Fibroblast of pulmonary artery (primary cell): ENCODE results near the gene NDUFV2.
"Not testable (repeated sequence)": the region's sequence is repeated elsewhere in the genome, so short reads cannot be mapped to it uniquely, and the experiment has no call there.

Experiments
- DNase-seq: peaks from one replicate; pipeline ENCODE4 v3.0.0-alpha.2; 2010; ENCODE audit warnings: low read depth
- H3K4me3 ChIP-seq: replicated peaks from 2 replicates; pipeline ENCODE4 v1.5.1; 2011; ENCODE audit warnings: low read depth, mild to moderate bottlenecking, control low read depth, low read length, moderate library complexity
- TF ChIP-seq, protein P1 (sequence below): IDR thresholded peaks from 2 replicates; pipeline ENCODE4 v1.5.1; 2011; ENCODE audit warnings: mild to moderate bottlenecking, control low read depth, low read length, inconsistent platforms; ENCODE audit errors: missing control alignments

NDUFV2 gene

DNA sequence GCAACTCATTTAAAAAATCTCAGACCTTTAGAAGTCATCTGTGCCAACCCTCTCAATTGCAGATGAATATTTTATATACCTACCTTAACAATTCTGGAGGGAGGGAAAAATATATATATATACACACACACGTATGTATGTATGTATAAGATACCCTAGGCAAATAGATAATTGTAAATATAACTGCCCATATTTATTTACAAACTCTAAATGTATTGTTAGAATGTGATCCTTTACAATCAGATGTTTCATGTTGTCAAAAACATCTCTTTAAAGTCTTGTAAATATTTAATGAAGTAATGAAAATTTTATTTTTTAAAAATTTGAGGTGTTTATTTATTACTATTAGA is 45.7 kb downstream of the NDUFV2 start:
- no peak overlapping the region for H3K4me3 ChIP-seq
- TF ChIP-seq, protein P1, sequence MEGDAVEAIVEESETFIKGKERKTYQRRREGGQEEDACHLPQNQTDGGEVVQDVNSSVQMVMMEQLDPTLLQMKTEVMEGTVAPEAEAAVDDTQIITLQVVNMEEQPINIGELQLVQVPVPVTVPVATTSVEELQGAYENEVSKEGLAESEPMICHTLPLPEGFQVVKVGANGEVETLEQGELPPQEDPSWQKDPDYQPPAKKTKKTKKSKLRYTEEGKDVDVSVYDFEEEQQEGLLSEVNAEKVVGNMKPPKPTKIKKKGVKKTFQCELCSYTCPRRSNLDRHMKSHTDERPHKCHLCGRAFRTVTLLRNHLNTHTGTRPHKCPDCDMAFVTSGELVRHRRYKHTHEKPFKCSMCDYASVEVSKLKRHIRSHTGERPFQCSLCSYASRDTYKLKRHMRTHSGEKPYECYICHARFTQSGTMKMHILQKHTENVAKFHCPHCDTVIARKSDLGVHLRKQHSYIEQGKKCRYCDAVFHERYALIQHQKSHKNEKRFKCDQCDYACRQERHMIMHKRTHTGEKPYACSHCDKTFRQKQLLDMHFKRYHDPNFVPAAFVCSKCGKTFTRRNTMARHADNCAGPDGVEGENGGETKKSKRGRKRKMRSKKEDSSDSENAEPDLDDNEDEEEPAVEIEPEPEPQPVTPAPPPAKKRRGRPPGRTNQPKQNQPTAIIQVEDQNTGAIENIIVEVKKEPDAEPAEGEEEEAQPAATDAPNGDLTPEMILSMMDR: no peak

DNA sequence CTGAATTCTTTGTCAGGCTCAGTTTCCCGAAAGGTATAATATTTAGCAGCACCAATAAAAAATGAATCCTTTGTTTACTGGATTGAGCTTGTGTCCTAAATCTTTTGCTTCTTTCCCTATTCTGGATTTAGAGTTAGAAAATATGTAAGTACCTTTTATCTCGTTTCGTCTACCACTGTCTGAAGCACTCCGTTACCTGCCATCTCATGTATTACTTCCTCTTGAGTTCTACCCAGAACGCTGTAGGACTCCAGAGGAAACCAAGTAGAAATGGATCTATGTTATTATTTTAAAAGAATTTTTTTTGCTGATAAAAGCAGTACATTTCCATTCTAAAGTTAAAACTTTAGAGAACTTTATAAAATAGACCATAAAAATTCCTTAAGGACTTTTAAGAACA is 47.6 kb downstream of the NDUFV2 start:
- no peak overlapping the region for H3K4me3 ChIP-seq
- TF ChIP-seq, protein P1: no peak
- DNase-seq: no peak

More for the DNA sequence above, 45.7 kb downstream of the NDUFV2 start:
- no peak for DNase-seq

DNA sequence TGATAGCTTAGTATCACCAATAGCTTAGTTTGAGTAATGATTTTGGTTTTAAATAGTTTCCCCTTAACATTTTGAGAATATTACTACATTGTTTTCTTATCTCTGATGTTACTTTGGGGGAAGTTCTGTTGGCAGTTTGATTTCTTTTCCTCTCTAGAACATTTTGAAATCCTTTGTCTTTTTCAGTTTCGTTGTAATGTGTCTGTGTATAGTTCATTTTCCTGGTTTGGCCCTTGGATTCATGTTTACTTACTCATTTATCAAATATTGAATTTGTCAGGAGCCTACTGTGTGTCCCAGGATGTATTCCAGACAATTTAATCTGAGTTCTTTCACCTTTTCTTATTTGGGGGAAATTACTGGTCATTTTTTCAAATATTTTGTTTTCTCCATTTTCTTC is 50.8 kb downstream of the NDUFV2 start:
- TF ChIP-seq, protein P1: no peak
- H3K4me3 ChIP-seq: no peak overlapping the region
- peak; percentile 50 for DNase-seq

DNA sequence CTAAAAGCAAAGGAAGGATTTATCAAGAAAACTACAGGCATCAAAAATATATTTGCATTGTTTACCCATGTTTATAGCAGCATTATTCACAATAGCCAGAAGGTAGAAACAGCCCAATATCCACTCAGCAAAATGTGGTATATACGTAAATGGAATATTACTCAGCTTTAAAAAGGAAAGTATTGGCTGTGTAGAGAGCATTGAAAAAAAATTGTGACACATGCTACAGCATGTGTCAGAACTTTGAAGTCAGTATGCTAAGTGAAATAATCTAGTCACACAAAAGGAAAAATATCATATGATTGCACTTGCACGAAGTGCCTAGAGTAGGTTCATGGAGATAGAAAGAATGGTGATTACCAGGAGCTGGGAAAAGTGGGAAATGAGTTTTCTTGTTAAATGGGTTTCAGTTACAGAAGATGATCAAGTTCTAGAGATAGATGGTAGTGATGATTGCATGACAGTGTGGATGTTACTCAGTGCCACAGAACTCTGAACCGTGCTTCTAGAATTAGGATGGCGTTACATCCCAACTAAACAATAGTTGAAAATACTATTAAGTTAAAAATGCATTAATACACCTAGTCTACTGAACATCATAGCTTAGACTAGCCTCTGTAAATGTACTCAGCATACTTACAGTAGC is 54.2 kb downstream of the NDUFV2 start:
- TF ChIP-seq, protein P1: no peak
- H3K4me3 ChIP-seq: no peak overlapping the region
- DNase-seq: no peak

DNA sequence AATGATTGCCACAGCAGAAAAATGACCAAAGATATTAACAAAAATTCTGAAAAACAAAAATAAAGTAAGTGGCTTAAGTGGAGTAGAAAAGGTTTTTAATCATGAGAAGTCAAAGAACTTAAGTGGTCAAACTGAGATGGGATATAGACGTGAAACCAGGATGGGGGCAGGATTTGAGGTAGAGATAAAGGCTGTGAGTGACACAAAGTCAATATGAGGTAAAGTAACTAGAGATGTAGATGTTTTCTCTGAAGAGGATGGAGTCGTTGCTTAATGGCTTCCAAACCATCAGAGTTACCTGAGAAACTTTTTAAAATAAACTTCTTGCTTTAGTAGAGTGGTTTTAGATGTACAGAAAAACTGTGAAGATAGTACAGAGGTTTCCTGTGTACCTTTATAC is 55.3 kb downstream of the NDUFV2 start:
- H3K4me3 ChIP-seq: no peak overlapping the region
- TF ChIP-seq, protein P1: no peak
- DNase-seq: no peak

DNA sequence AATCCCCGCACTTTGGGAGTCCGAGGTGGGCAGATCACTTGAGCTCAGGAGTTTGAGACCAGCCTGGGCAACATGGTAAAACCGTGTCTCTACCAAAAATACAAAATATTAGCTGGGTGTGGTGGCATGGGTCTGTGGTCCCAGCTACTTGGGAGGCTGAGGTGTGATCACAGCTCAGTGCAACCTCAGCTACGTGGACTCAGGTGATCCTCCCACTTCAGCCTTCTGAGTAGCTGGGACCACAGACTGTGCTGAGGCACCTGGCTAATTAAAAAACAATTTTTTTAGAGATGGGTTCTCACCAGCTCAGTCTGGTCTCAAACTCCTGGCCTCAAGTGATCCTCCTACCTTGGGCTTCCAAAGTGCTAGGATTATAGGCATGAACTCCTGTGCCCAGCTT is 57.5 kb downstream of the NDUFV2 start:
- TF ChIP-seq, protein P1: no peak
- no peak for DNase-seq

DNA sequence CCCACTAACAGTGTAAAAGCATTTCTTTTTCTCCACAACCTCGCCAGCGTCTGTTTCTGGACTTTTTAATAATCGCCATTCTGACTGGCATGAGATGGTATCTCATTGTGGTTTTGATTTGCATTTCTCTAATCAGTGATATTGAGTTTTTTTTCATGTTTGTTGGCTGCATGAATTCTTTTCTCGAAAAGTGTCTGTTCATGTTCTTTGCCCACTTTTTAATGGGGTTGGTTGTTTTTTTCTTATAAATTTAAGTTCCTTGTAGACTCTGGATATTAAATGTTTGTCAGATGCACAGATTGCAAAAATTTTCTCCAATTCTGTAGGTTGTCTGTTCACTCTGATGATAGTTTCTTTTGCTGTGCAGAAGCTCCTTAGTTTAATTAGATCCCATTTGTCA is 60.2 kb downstream of the NDUFV2 start:
- DNase-seq, H3K4me3 ChIP-seq: not testable (repeated sequence)

More for the DNA sequence above, 57.5 kb downstream of the NDUFV2 start:
- H3K4me3 ChIP-seq: no peak overlapping the region

DNA sequence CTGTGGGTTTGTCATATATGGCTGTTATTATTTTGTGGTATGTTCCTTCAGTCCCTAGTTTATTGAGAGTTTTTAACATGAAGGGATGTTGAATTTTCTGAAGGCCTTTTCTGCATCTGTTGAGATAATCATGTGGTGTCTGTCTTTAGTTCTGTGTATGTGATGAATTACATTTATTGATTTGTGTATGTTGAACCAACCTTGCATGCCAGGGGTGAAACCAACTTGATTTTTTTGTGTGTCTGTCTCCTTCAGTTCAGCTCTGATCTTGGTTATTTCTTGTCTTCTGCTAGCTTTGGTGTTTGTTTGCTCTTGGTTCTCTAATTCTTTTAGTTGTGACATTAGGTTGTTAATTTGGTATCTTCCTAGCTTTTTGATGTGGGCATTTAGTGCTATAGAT is 61.6 kb downstream of the NDUFV2 start:
- not testable (repeated sequence) for H3K4me3 ChIP-seq, DNase-seq

DNA sequence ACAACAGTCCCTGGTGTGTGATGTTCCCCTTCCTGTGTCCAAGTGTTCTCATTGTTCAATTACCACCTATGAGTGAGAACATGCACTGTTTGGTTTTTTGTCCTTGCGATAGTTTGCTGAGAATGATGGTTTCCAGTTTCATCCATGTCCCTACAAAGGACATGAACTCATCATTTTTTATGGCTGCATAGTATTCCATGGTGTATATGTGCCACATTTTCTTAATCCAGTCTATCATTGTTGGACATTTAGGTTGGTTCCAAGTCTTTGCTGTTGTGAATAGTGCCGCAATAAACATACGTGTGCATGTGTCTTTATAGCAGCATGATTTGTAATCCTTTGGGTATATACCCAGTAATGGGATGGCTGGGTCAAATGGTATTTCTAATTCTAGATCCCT is 63.4 kb downstream of the NDUFV2 start:
- not testable (repeated sequence) for DNase-seq, H3K4me3 ChIP-seq

DNA sequence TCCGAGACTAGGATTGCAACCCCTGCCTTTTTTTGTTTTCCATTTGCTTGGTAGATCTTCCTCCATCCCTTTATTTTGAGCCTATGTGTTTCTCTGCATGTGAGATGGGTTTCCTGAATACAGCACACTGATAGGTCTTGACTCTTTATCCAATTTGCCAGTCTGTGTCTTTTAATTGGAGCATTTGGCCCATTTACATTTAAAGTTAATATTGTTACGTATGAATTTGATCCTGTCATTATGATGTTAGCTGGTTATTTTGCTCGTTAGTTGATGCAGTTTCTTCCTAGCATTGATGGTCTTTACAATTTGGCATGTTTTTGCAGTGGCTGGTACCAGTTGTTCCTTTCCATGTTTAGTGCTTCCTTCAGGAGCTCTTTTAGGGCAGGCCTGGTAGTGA is 67.0 kb downstream of the NDUFV2 start:
- H3K4me3 ChIP-seq, DNase-seq: not testable (repeated sequence)

DNA sequence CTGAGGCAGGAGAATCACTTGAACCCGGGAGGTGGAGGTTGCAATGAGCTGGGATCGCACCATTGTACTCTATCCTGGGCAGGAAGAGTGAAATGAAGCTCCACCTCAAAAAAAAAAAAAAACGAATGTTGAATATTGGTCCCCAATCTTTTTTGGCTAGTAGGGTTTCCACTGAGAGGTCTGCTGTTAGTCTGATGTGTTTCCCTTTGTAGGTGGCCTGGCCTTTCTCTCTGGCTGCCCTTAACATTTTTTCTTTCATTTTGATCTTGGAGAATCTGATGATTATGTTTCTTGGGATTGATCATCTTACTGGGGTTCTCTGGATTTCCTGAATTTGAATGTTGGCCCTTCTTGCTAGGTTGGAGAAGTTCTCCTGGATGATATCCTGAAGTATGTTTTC is 69.4 kb downstream of the NDUFV2 start:
- DNase-seq, H3K4me3 ChIP-seq: not testable (repeated sequence)
